H1 (cell line): Measurements from ENCODE around the gene ZFP14. TPM values are rescaled to one million over a fixed set of nuclear protein-coding genes. Genes with fewer than 3 reads are reported as not detected.

Source experiments
- CTCF ChIA-PET: fragments of 300-600 bp; sonication (Branson Sonifier 250); formaldehyde crosslinking; loops from one replicate; lab custom pipeline; 2021; ENCODE audit not compliant: partially characterized antibody; lab: Charles Lee
- POLR2A ChIA-PET: fragments of 300-600 bp; sonication (Branson Sonifier 250); formaldehyde crosslinking; loops from one replicate; lab custom pipeline; 2021; ENCODE audit warnings: inconsistent platforms; ENCODE audit not compliant: partially characterized antibody; lab: Charles Lee
- DNase-seq, 2 experiments: peaks; one replicate each; pipeline versions ENCODE4 v3.0.0 to v3.0.0-alpha.2; 2010 to 2022; ENCODE audit warnings: low spot score in 2 of 2, low read depth in 1 of 2, mixed read lengths in 1 of 2
- FAIRE-seq: peaks from 2 replicates; lab custom pipeline; 2011; peaks lifted over from hg19 to GRCh38; lab: Jason Lieb, UNC
- H2AFZ ChIP-seq: 2 replicates; pipeline ENCODE4 v1.8.1; 2012; ENCODE audit warnings: low read length, inconsistent platforms
- H2AK5ac ChIP-seq: 2 replicates; pipeline ENCODE4 v1.6.1; 2013; ENCODE audit warnings: low read depth, low read length
- H2BK120ac ChIP-seq: replicated peaks from 2 replicates; pipeline ENCODE3; 2013; ENCODE audit warnings: low read depth, low read length, inconsistent platforms
- H2BK12ac ChIP-seq: 2 replicates; pipeline ENCODE4 v1.6.1; 2013; ENCODE audit warnings: low read depth, low read length
- H2BK15ac ChIP-seq: 2 replicates; pipeline ENCODE4 v1.6.1; 2013; ENCODE audit warnings: low read length
- H2BK20ac ChIP-seq: 2 replicates; pipeline ENCODE4 v1.6.1; 2013; ENCODE audit warnings: low read length
- H2BK5ac ChIP-seq: 2 replicates; pipeline ENCODE4 v1.6.1; 2013; ENCODE audit warnings: low read depth, low read length
- H3K14ac ChIP-seq: 2 replicates; pipeline ENCODE4 v1.6.1; 2013; ENCODE audit warnings: inconsistent platforms; ENCODE audit not compliant: insufficient read length
- H3K18ac ChIP-seq: 2 replicates; pipeline ENCODE4 v1.6.1; 2013; ENCODE audit warnings: low read length; ENCODE audit errors: extremely low read depth
- H3K23ac ChIP-seq: 2 replicates; pipeline ENCODE4 v1.6.1; 2013; ENCODE audit warnings: inconsistent platforms; ENCODE audit not compliant: insufficient read length
- H3K23me2 ChIP-seq: 2 replicates; pipeline ENCODE4 v1.6.1; 2013; ENCODE audit warnings: low read depth, low read length
- H3K27ac ChIP-seq: 2 replicates; pipeline ENCODE4 v1.6.1; 2011; ENCODE audit warnings: low read depth, low read length, inconsistent platforms
- H3K27me3 ChIP-seq, 4 experiments: replicated peaks in 1 of 4; 1 replicate in 1 of 4; 2 replicates in 3 of 4; pipeline versions ENCODE4 v1.6.1 to v1.8.1; 2011 to 2013; ENCODE audit warnings: low read length in 3 of 4, mild to moderate bottlenecking in 3 of 4, inconsistent platforms in 2 of 4, mixed read lengths in 2 of 4, moderate library complexity in 1 of 4; ENCODE audit not compliant: control insufficient read depth in 3 of 4, insufficient read depth in 3 of 4; ENCODE audit errors: extremely low read depth in 1 of 4
- H3K36me3 ChIP-seq, 4 experiments: 2 replicates each; pipeline versions ENCODE4 v1.6.1 to v1.8.1; 2011 to 2013; ENCODE audit warnings: mild to moderate bottlenecking in 4 of 4, low read length in 3 of 4, moderate library complexity in 2 of 4, control low read depth in 1 of 4, inconsistent platforms in 1 of 4; ENCODE audit not compliant: insufficient read depth in 4 of 4, control insufficient read depth in 2 of 4
- H3K4ac ChIP-seq: replicated peaks from 2 replicates; pipeline ENCODE3; 2013; ENCODE audit warnings: low read length, low read depth, mixed read lengths, inconsistent platforms; ENCODE audit not compliant: insufficient read length
- H3K4me1 ChIP-seq, 4 experiments: replicated peaks in 1 of 4; 1 replicate in 1 of 4; 2 replicates in 3 of 4; pipeline versions ENCODE4 v1.6.1 to v1.8.1; 2011 to 2013; ENCODE audit warnings: low read length in 3 of 4, inconsistent platforms in 2 of 4, mixed read lengths in 1 of 4; ENCODE audit not compliant: insufficient read depth in 4 of 4, control insufficient read depth in 3 of 4
- H3K4me2 ChIP-seq, 2 experiments: 2 replicates each; pipeline versions ENCODE4 v1.6.1 to v1.8.1; 2011 to 2013; ENCODE audit warnings: low read depth in 2 of 2, low read length in 2 of 2, control low read depth in 1 of 2, inconsistent platforms in 1 of 2, mild to moderate bottlenecking in 1 of 2; ENCODE audit not compliant: insufficient read depth in 1 of 2
- H3K4me3 ChIP-seq, 4 experiments: fragments of 200-600, 300-600 bp in 1 of 4; sonication (generic), shearing (Covaris generic), sonication (Bioruptor Twin) in 1 of 4; 2 replicates each; pipeline versions ENCODE4 v1.5.1 to v1.8.1; 2011 to 2016; ENCODE audit warnings: low read length in 4 of 4, low read depth in 3 of 4, control low read depth in 2 of 4, inconsistent platforms in 2 of 4, mild to moderate bottlenecking in 2 of 4, mixed read lengths in 1 of 4, moderate library complexity in 1 of 4; ENCODE audit not compliant: insufficient read depth in 2 of 4; ENCODE audit errors: extremely low read depth in 1 of 4
- H3K56ac ChIP-seq: replicated peaks from 2 replicates; pipeline ENCODE3; 2013; ENCODE audit warnings: low read depth, mild to moderate bottlenecking, mixed read lengths, low read length, inconsistent platforms; ENCODE audit not compliant: insufficient read length
- H3K79me1 ChIP-seq: 2 replicates; pipeline ENCODE4 v1.6.1; 2013; ENCODE audit warnings: low read depth, low read length, control low read depth
- H3K79me2 ChIP-seq, 2 experiments: 2 replicates each; pipeline versions ENCODE4 v1.6.1 to v1.8.1; 2012 to 2013; ENCODE audit warnings: low read length in 2 of 2, mild to moderate bottlenecking in 2 of 2, inconsistent platforms in 1 of 2; ENCODE audit not compliant: insufficient read depth in 2 of 2, control insufficient read depth in 1 of 2
- H3K9ac ChIP-seq, 4 experiments: replicated peaks in 1 of 4; 1 replicate in 1 of 4; 2 replicates in 3 of 4; pipeline versions ENCODE4 v1.6.1 to v1.8.1; 2011 to 2013; ENCODE audit warnings: low read depth in 3 of 4, low read length in 3 of 4, control low read depth in 2 of 4, mild to moderate bottlenecking in 2 of 4, moderate library complexity in 2 of 4, inconsistent platforms in 1 of 4; ENCODE audit errors: extremely low read depth in 1 of 4
- H3K9me3 ChIP-seq, 2 experiments: 2 replicates each; pipeline versions ENCODE4 v1.6.1 to v1.8.1; 2012 to 2013; ENCODE audit warnings: mild to moderate bottlenecking in 2 of 2, moderate library complexity in 2 of 2, control low read depth in 1 of 2, inconsistent platforms in 1 of 2, low read depth in 1 of 2, low read length in 1 of 2, mixed read lengths in 1 of 2; ENCODE audit not compliant: insufficient read depth in 2 of 2
- H4K20me1 ChIP-seq, 2 experiments: replicated peaks in 1 of 2; 2 replicates each; pipeline versions ENCODE3 to v1.8.1; 2011 to 2013; ENCODE audit warnings: inconsistent platforms in 2 of 2, low read length in 2 of 2, mild to moderate bottlenecking in 1 of 2; ENCODE audit not compliant: insufficient read depth in 2 of 2, control insufficient read depth in 1 of 2
- H4K5ac ChIP-seq: 2 replicates; pipeline ENCODE4 v1.6.1; 2013; ENCODE audit warnings: low read length, low read depth, mixed read lengths, inconsistent platforms; ENCODE audit not compliant: insufficient read length
- H4K8ac ChIP-seq: 2 replicates; pipeline ENCODE4 v1.8.0; 2013; ENCODE audit warnings: mild to moderate bottlenecking, moderate library complexity, low read length, inconsistent platforms; ENCODE audit not compliant: insufficient read depth; ENCODE audit errors: extremely low read depth
- H4K91ac ChIP-seq: replicated peaks from 2 replicates; pipeline ENCODE3; 2013; ENCODE audit warnings: low read length, mixed read lengths, inconsistent platforms; ENCODE audit not compliant: insufficient read length
- ASH2L ChIP-seq: fragments of 200-600, 300-600 bp; sonication (generic); IDR thresholded peaks from one replicate; pipeline ENCODE4 v1.7.1; 2017; ENCODE audit warnings: low read length
- BCL11A ChIP-seq, 2 experiments: IDR thresholded peaks; one replicate each; pipeline ENCODE4 v1.6.1; 2011; ENCODE audit warnings: low read depth in 2 of 2, low read length in 2 of 2, mild to moderate bottlenecking in 2 of 2
- CEBPB ChIP-seq: IDR thresholded peaks from 2 replicates; pipeline ENCODE4 v1.6.1; 2012; ENCODE audit warnings: low read depth, low read length
- EGR1 ChIP-seq: IDR thresholded peaks from 2 replicates; pipeline ENCODE4 v1.6.1; 2011; ENCODE audit warnings: low read depth, low read length, borderline replicate concordance
- EP300 ChIP-seq, 2 experiments: IDR thresholded peaks; 1 replicate in 1 of 2; 2 replicates in 1 of 2; pipeline ENCODE4 v1.6.1; 2011 to 2012; ENCODE audit warnings: low read depth in 2 of 2, low read length in 2 of 2, mild to moderate bottlenecking in 2 of 2, borderline replicate concordance in 1 of 2, inconsistent platforms in 1 of 2, moderate library complexity in 1 of 2
- EZH2 ChIP-seq: fragments of 200-600 bp; sonication (generic); IDR thresholded peaks from 2 replicates; pipeline ENCODE4 v1.7.1; 2012; ENCODE audit warnings: low read depth, mild to moderate bottlenecking, moderate library complexity, low read length, inconsistent platforms; ENCODE audit not compliant: severe bottlenecking
- FOSL1 ChIP-seq: IDR thresholded peaks from 2 replicates; pipeline ENCODE4 v1.6.1; 2011; ENCODE audit warnings: mild to moderate bottlenecking, low read depth, low read length, moderate library complexity; ENCODE audit not compliant: insufficient read depth
- JUN ChIP-seq: IDR thresholded peaks from 2 replicates; pipeline ENCODE4 v1.6.1; 2011; ENCODE audit warnings: low read depth, mild to moderate bottlenecking, improper control_type of control experiment, low read length
- KDM5A ChIP-seq: fragments of 200-600 bp; IDR thresholded peaks from 2 replicates; pipeline ENCODE4 v1.7.1; 2012; ENCODE audit warnings: mild to moderate bottlenecking, low read length, inconsistent platforms, mixed read lengths
- NANOG ChIP-seq: IDR thresholded peaks from 2 replicates; pipeline ENCODE4 v1.6.1; 2011; ENCODE audit warnings: low read length, low read depth, mild to moderate bottlenecking, inconsistent platforms; ENCODE audit not compliant: insufficient read depth, poor library complexity, severe bottlenecking
- RBBP5 ChIP-seq: IDR thresholded peaks from 2 replicates; pipeline ENCODE4 v1.7.1; 2012; ENCODE audit warnings: low read depth, mild to moderate bottlenecking, inconsistent platforms, low read length, moderate library complexity, borderline replicate concordance
- RNF2 ChIP-seq: fragments of 200-900, 300-1000 bp; sonication (generic); IDR thresholded peaks from 2 replicates; pipeline ENCODE4 v1.7.1; 2016; ENCODE audit warnings: borderline replicate concordance, low read depth, mild to moderate bottlenecking, antibody characterized with exemption, low read length; ENCODE audit not compliant: poor library complexity, severe bottlenecking; ENCODE audit errors: missing control alignments
- SIN3A ChIP-seq, 2 experiments: IDR thresholded peaks in 1 of 2; conservative IDR thresholded peaks in 1 of 2; 2 replicates each; pipeline ENCODE4 v1.6.1; 2011 to 2012; ENCODE audit warnings: low read length in 2 of 2, improper control_type of control experiment in 1 of 2, low read depth in 1 of 2, mild to moderate bottlenecking in 1 of 2
- SP2 ChIP-seq: IDR thresholded peaks from 2 replicates; pipeline ENCODE4 v1.6.1; 2012; ENCODE audit warnings: mild to moderate bottlenecking, low read length, inconsistent platforms
- WGBS, 2 experiments: shearing (Covaris generic) in 1 of 2; methylation state at CpG; one replicate each; pipeline versions ENCODE4 v1.1.6 to v1.1.7; 2013 to 2015; ENCODE audit warnings: low lambda C conversion rate in 2 of 2, mixed read lengths in 2 of 2, inconsistent platforms in 1 of 2, low coverage in 1 of 2, missing lambda C conversion rate in 1 of 2; ENCODE audit not compliant: insufficient replicate concordance in 2 of 2, insufficient coverage in 1 of 2, insufficient read length in 1 of 2; ENCODE audit errors: extremely low coverage in 1 of 2, missing lambda C conversion rate in 1 of 2; 5-methylcytosine and 5-hydroxymethylcytosine counted together
- polyA plus RNA-seq, 7 experiments: library from polyadenylated mRNA; depleted of rRNA in 3 of 7; stranded (reverse) in 5 of 7; unstranded in 2 of 7; fragments of >200 nt in 5 of 7; fragments of 200-250 nt in 2 of 7; gene quantifications; 1 replicate in 5 of 7; 2 replicates in 1 of 7; 4 replicates in 1 of 7; pipeline versions ENCODE4 v1.2.1 to v1.2.3, GENCODE V29; 2011 to 2013; ENCODE audit warnings: missing spikeins in 2 of 7, mixed read lengths in 2 of 7
- total RNA-seq: library from RNA; stranded (reverse); fragmentation: NEBNext Ultra II Directional; extraction: Animal tissue kit (Norgen Biotek cat#: 25700); gene quantifications from 2 replicates; pipeline ENCODE4 v1.2.1, GENCODE V29; 2021

ZFP14 gene
- total and polyA plus RNA-seq, 2 of the 8 experiments (the other 6 are each of a cell fraction or from before 2014, with no cell fraction given) = 1.7 to 8.2 TPM

DNA sequence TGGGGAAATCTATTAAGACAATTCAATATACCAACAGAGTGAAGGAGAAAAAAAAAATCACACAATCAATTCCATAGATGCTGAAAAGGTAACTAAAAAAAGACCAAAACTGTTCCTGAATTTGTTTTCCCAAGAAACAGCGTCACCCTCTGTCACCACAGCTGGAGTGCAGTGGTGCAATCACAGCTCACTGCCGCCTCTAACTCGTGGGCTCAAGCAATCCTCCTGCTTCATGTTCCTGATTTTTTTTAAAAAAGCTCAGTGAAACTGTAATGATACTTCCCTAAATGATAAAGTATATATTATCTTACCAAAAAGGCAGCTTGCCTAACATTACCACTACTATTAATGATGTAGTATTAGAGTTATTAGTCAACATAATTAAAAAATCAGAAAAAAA, 19.6 kb upstream of the ZFP14 start:
- H2AFZ ChIP-seq = no peak overlapping the region
- no peak overlapping the region for H2BK120ac ChIP-seq
- no peak overlapping the region for H4K5ac ChIP-seq
- ChIA-PET CTCF (no interaction called here), POLR2A (no interaction called here)
- H4K8ac ChIP-seq = no peak overlapping the region
- H3K27me3 ChIP-seq = no peaks in the 10 kb centered on the region
- no peak overlapping the region for H3K9ac ChIP-seq
- H4K91ac ChIP-seq = no peak overlapping the region
- H3K23me2 ChIP-seq = no peaks in the 10 kb centered on the region
- no peaks in the 10 kb centered on the region for H3K79me2 ChIP-seq
- DNase-seq (no peak), FAIRE-seq (no peak)
- H3K56ac ChIP-seq = no peak overlapping the region
- WGBS, 2 experiments = 90% methylated on average over 3 of the region's 3 CpGs; no CpG with 5 or more reads in 1 of the 2 experiments
- peaks cover 6 to 75% (median 46%) of the 10 kb centered on the region in 4 experiments for H3K36me3 ChIP-seq
- no peaks in the 10 kb centered on the region for H4K20me1 ChIP-seq
- H2BK20ac ChIP-seq = no peak overlapping the region
- H3K14ac ChIP-seq = no peak overlapping the region
- no peaks in the 10 kb centered on the region for H3K4me1 ChIP-seq
- H3K9me3 ChIP-seq = peaks cover 22 to 33% of the 10 kb centered on the region in 2 experiments
- H3K4me2 ChIP-seq = no peak overlapping the region
- no peaks in the 10 kb centered on the region for H3K79me1 ChIP-seq
- H2BK15ac ChIP-seq = no peak overlapping the region
- H3K4me3 ChIP-seq = no peak overlapping the region
- no peak overlapping the region for H3K18ac ChIP-seq
- no peak overlapping the region for H3K27ac ChIP-seq
- H2BK12ac ChIP-seq = no peak overlapping the region
- H3K4ac ChIP-seq = no peak overlapping the region
- H3K23ac ChIP-seq = no peak overlapping the region
- no peak overlapping the region for H2AK5ac ChIP-seq
- no peak overlapping the region for H2BK5ac ChIP-seq
- TF ChIP-seq BCL11A (IDR thresholded peaks at IDR 0.05; ENCODE audit: low read depth in 2 of 2, low read length in 2 of 2) (no peak), EGR1 (no peak), EP300 (IDR thresholded peaks at IDR 0.05; ENCODE audit: borderline replicate concordance in 1 of 2, low read depth in 2 of 2, low read length in 2 of 2) (no peak), NANOG (no peak), SP2 (no peak), ASH2L (no peak), FOSL1 (no peak), JUN (no peak), EZH2 (no peak), SIN3A (conservative IDR thresholded peaks at IDR 0.05 in 1 of 2, IDR thresholded peaks at IDR 0.05 in 1 of 2; ENCODE audit: low read depth in 1 of 2, low read length in 2 of 2) (no peak), RBBP5 (no peak), RNF2 (no peak), KDM5A (no peak), CEBPB (no peak)
